Measurements from ENCODE around the gene ANKRD49. TPM values are rescaled to one million over a fixed set of nuclear protein-coding genes. Genes with fewer than 3 reads are reported as not detected.
A peak's percentile ranks its signal among the peaks of the same experiment; 100 is the strongest.

The ANKRD49 gene
- total and polyA plus RNA-seq, 10 of the 15 experiments (the other 5 are each of a cell fraction or from before 2014, with no cell fraction given), result 19.2 to 46.6 (median 33.6) TPM

DNA sequence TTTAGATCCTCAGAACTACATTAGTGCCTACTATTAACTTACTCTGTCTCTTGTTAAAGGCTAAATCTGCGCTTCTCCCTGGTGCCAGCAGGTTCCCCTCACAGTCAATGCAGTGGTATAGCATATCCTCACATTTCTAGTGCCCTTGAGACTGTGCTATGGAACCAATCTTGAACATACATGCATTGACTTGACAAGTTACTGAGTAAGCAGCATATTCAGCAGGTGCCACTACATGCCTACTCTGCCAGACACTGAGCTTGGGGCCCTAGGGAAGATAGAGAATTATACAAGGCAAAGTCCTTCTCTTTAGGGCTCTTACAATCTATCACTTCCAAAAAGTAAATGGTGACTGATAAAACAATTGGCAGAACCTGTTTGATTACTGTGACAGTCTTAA, 53.1 kb downstream of the ANKRD49 start:
- no peak for TF ChIP-seq POLR2AphosphoS5 (IDR thresholded peaks at IDR 0.05; ENCODE audit: low read length)
- no peak for TF ChIP-seq JUND (IDR thresholded peaks at IDR 0.05; ENCODE audit: low read depth, low read length)
- no peak for TF ChIP-seq ATF7 (IDR thresholded peaks at IDR 0.05; ENCODE audit: low read depth)
- TF ChIP-seq, protein P1, sequence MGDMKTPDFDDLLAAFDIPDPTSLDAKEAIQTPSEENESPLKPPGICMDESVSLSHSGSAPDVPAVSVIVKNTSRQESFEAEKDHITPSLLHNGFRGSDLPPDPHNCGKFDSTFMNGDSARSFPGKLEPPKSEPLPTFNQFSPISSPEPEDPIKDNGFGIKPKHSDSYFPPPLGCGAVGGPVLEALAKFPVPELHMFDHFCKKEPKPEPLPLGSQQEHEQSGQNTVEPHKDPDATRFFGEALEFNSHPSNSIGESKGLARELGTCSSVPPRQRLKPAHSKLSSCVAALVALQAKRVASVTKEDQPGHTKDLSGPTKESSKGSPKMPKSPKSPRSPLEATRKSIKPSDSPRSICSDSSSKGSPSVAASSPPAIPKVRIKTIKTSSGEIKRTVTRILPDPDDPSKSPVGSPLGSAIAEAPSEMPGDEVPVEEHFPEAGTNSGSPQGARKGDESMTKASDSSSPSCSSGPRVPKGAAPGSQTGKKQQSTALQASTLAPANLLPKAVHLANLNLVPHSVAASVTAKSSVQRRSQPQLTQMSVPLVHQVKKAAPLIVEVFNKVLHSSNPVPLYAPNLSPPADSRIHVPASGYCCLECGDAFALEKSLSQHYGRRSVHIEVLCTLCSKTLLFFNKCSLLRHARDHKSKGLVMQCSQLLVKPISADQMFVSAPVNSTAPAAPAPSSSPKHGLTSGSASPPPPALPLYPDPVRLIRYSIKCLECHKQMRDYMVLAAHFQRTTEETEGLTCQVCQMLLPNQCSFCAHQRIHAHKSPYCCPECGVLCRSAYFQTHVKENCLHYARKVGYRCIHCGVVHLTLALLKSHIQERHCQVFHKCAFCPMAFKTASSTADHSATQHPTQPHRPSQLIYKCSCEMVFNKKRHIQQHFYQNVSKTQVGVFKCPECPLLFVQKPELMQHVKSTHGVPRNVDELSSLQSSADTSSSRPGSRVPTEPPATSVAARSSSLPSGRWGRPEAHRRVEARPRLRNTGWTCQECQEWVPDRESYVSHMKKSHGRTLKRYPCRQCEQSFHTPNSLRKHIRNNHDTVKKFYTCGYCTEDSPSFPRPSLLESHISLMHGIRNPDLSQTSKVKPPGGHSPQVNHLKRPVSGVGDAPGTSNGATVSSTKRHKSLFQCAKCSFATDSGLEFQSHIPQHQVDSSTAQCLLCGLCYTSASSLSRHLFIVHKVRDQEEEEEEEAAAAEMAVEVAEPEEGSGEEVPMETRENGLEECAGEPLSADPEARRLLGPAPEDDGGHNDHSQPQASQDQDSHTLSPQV (IDR thresholded peaks at IDR 0.05), result no peak
- TF ChIP-seq, protein P2, sequence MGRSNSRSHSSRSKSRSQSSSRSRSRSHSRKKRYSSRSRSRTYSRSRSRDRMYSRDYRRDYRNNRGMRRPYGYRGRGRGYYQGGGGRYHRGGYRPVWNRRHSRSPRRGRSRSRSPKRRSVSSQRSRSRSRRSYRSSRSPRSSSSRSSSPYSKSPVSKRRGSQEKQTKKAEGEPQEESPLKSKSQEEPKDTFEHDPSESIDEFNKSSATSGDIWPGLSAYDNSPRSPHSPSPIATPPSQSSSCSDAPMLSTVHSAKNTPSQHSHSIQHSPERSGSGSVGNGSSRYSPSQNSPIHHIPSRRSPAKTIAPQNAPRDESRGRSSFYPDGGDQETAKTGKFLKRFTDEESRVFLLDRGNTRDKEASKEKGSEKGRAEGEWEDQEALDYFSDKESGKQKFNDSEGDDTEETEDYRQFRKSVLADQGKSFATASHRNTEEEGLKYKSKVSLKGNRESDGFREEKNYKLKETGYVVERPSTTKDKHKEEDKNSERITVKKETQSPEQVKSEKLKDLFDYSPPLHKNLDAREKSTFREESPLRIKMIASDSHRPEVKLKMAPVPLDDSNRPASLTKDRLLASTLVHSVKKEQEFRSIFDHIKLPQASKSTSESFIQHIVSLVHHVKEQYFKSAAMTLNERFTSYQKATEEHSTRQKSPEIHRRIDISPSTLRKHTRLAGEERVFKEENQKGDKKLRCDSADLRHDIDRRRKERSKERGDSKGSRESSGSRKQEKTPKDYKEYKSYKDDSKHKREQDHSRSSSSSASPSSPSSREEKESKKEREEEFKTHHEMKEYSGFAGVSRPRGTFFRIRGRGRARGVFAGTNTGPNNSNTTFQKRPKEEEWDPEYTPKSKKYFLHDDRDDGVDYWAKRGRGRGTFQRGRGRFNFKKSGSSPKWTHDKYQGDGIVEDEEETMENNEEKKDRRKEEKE (IDR thresholded peaks at IDR 0.05), result no peak
- no peak for TF ChIP-seq SMARCA5 (IDR thresholded peaks at IDR 0.05)
- no peak for TF ChIP-seq ESRRA (IDR thresholded peaks at IDR 0.05; ENCODE audit: low read length)
- TF ChIP-seq, protein P3, sequence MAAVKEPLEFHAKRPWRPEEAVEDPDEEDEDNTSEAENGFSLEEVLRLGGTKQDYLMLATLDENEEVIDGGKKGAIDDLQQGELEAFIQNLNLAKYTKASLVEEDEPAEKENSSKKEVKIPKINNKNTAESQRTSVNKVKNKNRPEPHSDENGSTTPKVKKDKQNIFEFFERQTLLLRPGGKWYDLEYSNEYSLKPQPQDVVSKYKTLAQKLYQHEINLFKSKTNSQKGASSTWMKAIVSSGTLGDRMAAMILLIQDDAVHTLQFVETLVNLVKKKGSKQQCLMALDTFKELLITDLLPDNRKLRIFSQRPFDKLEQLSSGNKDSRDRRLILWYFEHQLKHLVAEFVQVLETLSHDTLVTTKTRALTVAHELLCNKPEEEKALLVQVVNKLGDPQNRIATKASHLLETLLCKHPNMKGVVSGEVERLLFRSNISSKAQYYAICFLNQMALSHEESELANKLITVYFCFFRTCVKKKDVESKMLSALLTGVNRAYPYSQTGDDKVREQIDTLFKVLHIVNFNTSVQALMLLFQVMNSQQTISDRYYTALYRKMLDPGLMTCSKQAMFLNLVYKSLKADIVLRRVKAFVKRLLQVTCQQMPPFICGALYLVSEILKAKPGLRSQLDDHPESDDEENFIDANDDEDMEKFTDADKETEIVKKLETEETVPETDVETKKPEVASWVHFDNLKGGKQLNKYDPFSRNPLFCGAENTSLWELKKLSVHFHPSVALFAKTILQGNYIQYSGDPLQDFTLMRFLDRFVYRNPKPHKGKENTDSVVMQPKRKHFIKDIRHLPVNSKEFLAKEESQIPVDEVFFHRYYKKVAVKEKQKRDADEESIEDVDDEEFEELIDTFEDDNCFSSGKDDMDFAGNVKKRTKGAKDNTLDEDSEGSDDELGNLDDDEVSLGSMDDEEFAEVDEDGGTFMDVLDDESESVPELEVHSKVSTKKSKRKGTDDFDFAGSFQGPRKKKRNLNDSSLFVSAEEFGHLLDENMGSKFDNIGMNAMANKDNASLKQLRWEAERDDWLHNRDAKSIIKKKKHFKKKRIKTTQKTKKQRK (IDR thresholded peaks at IDR 0.05; ENCODE audit: low read depth, low read length), result no peak
- no peak for TF ChIP-seq JUNB (IDR thresholded peaks at IDR 0.05)
- no peak for DNase-seq (ENCODE audit: low read depth, low spot score)
- Histone ChIP-seq H3K9me3 (replicated peaks; ENCODE audit: control insufficient read depth, insufficient read depth, low read length) (no peaks in the 10 kb centered on the region), H3K36me3 (ENCODE audit: control insufficient read depth in 2 of 2, insufficient read depth in 2 of 2, low read length in 1 of 2) (no peaks in the 10 kb centered on the region), H3K27ac (ENCODE audit: control insufficient read depth, insufficient read depth) (no peak overlapping the region), H3K79me2 (ENCODE audit: control insufficient read depth, insufficient read depth, low read length) (peaks cover 2% of the 10 kb centered on the region), H3K4me2 (ENCODE audit: control insufficient read depth, insufficient read depth) (0 out of 2 replicates have a peak overlapping the region, but pooled peaks have one; percentile 1), H3K4me1 (ENCODE audit: control insufficient read depth, insufficient read depth, low read length) (no peaks in the 10 kb centered on the region; the same call in 1 of the 2 replicates), H4K20me1 (ENCODE audit: control insufficient read depth, insufficient read depth) (no peaks in the 10 kb centered on the region), H3K4me3 (no peak overlapping the region), H3K9ac (ENCODE audit: control insufficient read depth, insufficient read depth, low read length) (no peak overlapping the region), H2AFZ (ENCODE audit: control insufficient read depth, low read depth, low read length) (no peak overlapping the region), H3K27me3 (replicated peaks in 1 of 2; ENCODE audit: control insufficient read depth in 2 of 2, insufficient read depth in 2 of 2, low read length in 1 of 2) (no peaks in the 10 kb centered on the region)
- WGBS (ENCODE audit: insufficient coverage, insufficient replicate concordance, low lambda C conversion rate, missing lambda C conversion rate), result 100% methylated on average over 1 of the region's 1 CpG
- POLR2A ChIA-PET, result interaction anchor here (1.0 to 4.6 kb wide), 7 partner anchors 8 to 49 kb away, joined by 3 to 27 read pairs (median 4); no protein-coding TSS in a partner anchor
- peak; percentile 41 for FAIRE-seq
- no TSS peak for BruUV-seq (replicated peaks)
- SMC1A ChIA-PET (ENCODE audit: uncharacterized antibody, unreplicated experiment), result interaction anchor here (0.7 to 6.8 kb wide), 13 partner anchors 8 to 56 kb away, joined by 3 to 107 read pairs (median 6); no protein-coding TSS in a partner anchor
- peak; percentile 21 for ATAC-seq
- in situ Hi-C loops (cut with MboI) (no loop called here), intact Hi-C loops (cut with micrococcal nuclease; ENCODE audit: unreplicated experiment) (no loop called here)
- CTCF ChIA-PET, result interaction anchor here (0.6 to 4.2 kb wide), 17 partner anchors 9 to 747 kb away, joined by 3 to 36 read pairs (median 8); no protein-coding TSS in a partner anchor
- RAD21 ChIA-PET (ENCODE audit: unreplicated experiment), result interaction anchor here (1.1 to 9.3 kb wide), 9 partner anchors 9 to 56 kb away, joined by 3 to 52 read pairs (median 8); no protein-coding TSS in a partner anchor

All from GM12878 (cell line).